ENCODE data around the gene SEPTIN10. TPM values are rescaled to one million over a fixed set of nuclear protein-coding genes. Genes with fewer than 3 reads are reported as not detected.

Gene SEPTIN10
- total RNA-seq, 1 experiment from 2014 or later, result 100.0 TPM

DNA sequence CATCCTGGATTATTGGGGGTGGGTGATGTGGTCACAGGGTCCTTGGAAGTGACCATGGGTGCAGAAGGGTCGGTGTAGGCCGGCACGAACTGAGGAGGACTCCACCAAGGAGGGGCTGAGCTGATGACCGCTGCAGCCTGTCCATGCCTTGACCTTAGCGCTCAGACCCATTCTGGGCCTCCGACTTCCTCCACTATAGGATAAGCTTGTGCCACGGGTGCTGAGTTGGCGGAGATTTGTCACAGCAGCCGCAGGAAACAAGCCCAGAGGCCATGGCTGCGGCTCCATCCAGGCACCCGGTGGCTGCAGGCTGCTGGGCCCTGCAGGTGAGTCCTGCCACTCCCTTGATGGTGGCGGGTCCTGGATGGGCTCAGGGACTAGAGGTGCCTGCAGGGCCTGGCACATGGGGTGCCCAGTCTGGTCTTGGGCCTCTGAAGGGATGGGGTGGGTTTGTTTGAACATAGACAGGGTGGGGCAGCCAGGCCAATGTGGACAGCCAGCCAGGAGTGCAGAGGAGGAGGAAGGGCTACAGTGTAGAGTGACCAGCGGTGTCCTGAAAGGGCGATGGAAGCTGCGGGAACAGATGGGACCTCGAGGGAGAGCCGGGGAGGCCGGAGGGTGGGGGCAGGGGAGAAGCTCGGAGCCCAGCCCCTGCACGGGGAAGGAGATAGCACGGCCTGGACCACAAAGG lies 84.8 kb downstream of the SEPTIN10 start:
- DNase-seq (ENCODE audit: low read depth, low spot score) (no peak), ATAC-seq (no peak)
- Histone ChIP-seq H3K27ac (ENCODE audit: low read length) (no peak overlapping the region), H3K9me3 (ENCODE audit: control insufficient read depth, insufficient read depth, low read depth, low read length) (no peaks in the 10 kb centered on the region), H3K36me3 (ENCODE audit: control insufficient read depth, insufficient read depth, low read length) (no peaks in the 10 kb centered on the region), H3K4me1 (ENCODE audit: control insufficient read depth, insufficient read depth, low read length) (no peaks in the 10 kb centered on the region), H3K27me3 (ENCODE audit: control insufficient read depth, insufficient read depth, low read length) (no peaks in the 10 kb centered on the region), H3K4me3 (ENCODE audit: low read depth in 2 of 2, low read length in 2 of 2) (no peak overlapping the region)
- in situ Hi-C loops (cut with HindIII; ENCODE audit: low pct_unique_long_range_greater_than_20kb, low sequenced_read_pairs), result no loop called here
- no TSS peak for BruUV-seq (replicated peaks)
- no peak for TF ChIP-seq SIN3A (IDR thresholded peaks at IDR 0.05; ENCODE audit: borderline replicate concordance, insufficient read depth, low read depth, low read length)
- TF ChIP-seq TCF7L2 (IDR thresholded peaks at IDR 0.05; ENCODE audit: low read depth, low read length), result no peak
- TF ChIP-seq, protein P1, sequence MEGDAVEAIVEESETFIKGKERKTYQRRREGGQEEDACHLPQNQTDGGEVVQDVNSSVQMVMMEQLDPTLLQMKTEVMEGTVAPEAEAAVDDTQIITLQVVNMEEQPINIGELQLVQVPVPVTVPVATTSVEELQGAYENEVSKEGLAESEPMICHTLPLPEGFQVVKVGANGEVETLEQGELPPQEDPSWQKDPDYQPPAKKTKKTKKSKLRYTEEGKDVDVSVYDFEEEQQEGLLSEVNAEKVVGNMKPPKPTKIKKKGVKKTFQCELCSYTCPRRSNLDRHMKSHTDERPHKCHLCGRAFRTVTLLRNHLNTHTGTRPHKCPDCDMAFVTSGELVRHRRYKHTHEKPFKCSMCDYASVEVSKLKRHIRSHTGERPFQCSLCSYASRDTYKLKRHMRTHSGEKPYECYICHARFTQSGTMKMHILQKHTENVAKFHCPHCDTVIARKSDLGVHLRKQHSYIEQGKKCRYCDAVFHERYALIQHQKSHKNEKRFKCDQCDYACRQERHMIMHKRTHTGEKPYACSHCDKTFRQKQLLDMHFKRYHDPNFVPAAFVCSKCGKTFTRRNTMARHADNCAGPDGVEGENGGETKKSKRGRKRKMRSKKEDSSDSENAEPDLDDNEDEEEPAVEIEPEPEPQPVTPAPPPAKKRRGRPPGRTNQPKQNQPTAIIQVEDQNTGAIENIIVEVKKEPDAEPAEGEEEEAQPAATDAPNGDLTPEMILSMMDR (IDR thresholded peaks at IDR 0.05), result no peak
- TF ChIP-seq POLR2AphosphoS5 (IDR thresholded peaks at IDR 0.05; ENCODE audit: low read depth, low read length), result no peak
- CTCF ChIA-PET, result no interaction called here
- POLR2A ChIA-PET, result no interaction called here
- intact Hi-C loops (cut with micrococcal nuclease; ENCODE audit: unreplicated experiment), result no loop called here

DNA sequence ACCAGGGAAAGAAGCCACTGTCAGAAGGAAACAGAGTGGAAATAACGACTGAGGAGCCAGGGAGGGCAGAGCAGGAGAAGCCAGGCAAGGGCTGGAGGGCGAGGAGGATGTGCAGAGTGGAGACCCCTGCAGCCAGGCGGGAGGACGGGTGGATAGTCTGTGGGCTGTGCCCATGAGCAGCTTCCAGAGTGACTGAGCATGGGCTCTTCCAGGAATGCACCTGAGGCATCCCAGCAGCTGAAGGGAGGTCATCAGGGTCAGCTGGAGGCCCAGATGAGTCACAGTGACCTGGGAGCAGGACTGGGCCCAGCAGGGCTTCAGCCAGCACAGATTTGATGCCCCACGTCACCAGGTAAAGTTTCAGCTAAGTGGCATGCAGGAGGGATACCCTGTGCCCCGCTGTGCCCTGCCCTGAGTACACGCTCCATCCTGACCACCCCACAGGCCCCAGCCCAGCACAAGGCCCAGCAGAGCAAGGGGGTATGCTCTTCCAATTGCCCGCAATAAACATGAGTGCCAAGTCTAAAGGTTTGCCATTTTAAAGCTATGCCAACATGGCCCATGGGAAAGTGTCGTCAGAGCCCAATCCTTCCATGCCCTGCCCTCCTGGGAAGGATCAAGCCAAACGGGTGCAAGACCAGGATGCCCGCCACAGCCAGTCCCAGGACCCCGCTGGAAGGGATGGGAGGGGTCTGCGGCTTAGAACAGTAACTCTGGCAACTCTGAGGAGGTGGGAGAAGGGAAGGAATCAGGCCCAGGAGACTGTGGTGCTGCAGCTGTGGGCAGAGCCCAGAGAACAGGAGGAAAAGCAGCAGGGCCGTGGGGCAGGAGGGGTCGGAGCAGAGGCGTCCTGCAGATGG lies 85.7 kb downstream of the SEPTIN10 start:
- Histone ChIP-seq H3K4me3 (ENCODE audit: low read depth in 2 of 2, low read length in 2 of 2) (no peak overlapping the region), H3K27me3 (ENCODE audit: control insufficient read depth, insufficient read depth, low read length) (no peaks in the 10 kb centered on the region), H3K9me3 (ENCODE audit: control insufficient read depth, insufficient read depth, low read depth, low read length) (no peaks in the 10 kb centered on the region), H3K36me3 (ENCODE audit: control insufficient read depth, insufficient read depth, low read length) (no peaks in the 10 kb centered on the region), H3K4me1 (ENCODE audit: control insufficient read depth, insufficient read depth, low read length) (no peaks in the 10 kb centered on the region), H3K27ac (ENCODE audit: low read length) (no peak overlapping the region)
- intact Hi-C loops (cut with micrococcal nuclease; ENCODE audit: unreplicated experiment) (no loop called here), in situ Hi-C loops (cut with HindIII; ENCODE audit: low pct_unique_long_range_greater_than_20kb, low sequenced_read_pairs) (no loop called here)
- BruUV-seq (replicated peaks), result no TSS peak
- ChIA-PET CTCF (no interaction called here), POLR2A (no interaction called here)
- DNase-seq (ENCODE audit: low read depth, low spot score), result no peak
- no peak for ATAC-seq
- TF ChIP-seq POLR2AphosphoS5 (IDR thresholded peaks at IDR 0.05; ENCODE audit: low read depth, low read length) (no peak), TCF7L2 (IDR thresholded peaks at IDR 0.05; ENCODE audit: low read depth, low read length) (no peak), SIN3A (IDR thresholded peaks at IDR 0.05; ENCODE audit: borderline replicate concordance, insufficient read depth, low read depth, low read length) (no peak)
- TF ChIP-seq, protein P2, sequence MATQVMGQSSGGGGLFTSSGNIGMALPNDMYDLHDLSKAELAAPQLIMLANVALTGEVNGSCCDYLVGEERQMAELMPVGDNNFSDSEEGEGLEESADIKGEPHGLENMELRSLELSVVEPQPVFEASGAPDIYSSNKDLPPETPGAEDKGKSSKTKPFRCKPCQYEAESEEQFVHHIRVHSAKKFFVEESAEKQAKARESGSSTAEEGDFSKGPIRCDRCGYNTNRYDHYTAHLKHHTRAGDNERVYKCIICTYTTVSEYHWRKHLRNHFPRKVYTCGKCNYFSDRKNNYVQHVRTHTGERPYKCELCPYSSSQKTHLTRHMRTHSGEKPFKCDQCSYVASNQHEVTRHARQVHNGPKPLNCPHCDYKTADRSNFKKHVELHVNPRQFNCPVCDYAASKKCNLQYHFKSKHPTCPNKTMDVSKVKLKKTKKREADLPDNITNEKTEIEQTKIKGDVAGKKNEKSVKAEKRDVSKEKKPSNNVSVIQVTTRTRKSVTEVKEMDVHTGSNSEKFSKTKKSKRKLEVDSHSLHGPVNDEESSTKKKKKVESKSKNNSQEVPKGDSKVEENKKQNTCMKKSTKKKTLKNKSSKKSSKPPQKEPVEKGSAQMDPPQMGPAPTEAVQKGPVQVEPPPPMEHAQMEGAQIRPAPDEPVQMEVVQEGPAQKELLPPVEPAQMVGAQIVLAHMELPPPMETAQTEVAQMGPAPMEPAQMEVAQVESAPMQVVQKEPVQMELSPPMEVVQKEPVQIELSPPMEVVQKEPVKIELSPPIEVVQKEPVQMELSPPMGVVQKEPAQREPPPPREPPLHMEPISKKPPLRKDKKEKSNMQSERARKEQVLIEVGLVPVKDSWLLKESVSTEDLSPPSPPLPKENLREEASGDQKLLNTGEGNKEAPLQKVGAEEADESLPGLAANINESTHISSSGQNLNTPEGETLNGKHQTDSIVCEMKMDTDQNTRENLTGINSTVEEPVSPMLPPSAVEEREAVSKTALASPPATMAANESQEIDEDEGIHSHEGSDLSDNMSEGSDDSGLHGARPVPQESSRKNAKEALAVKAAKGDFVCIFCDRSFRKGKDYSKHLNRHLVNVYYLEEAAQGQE (IDR thresholded peaks at IDR 0.05; ENCODE audit: insufficient read depth in 1 of 2, low read depth in 2 of 2, low read length in 1 of 2), result no peak
- TF ChIP-seq, protein P1 (IDR thresholded peaks at IDR 0.05), result no peak
